ENCODE results near the gene STARD10.
A peak's percentile ranks its signal among the peaks of the same experiment; 100 is the strongest.

STARD10 gene

GRCh38 chr11:72737336-72737735, 56.5 kb downstream of the STARD10 start:
- DNase-seq (ENCODE audit: low spot score): no peak
- Histone ChIP-seq H3K27ac (peak overlapping the region; percentile 2 to 82), H3K4me3 (no peak overlapping the region)
- TF ChIP-seq CTCF (IDR thresholded peaks at IDR 0.05): no peak

- DNase-seq (ENCODE audit: low spot score): no peak
- Histone ChIP-seq H3K27ac (peak overlapping the region; percentile 31 to 82), H3K4me3 (peak overlapping the region; percentile 28)
- TF ChIP-seq CTCF (IDR thresholded peaks at IDR 0.05): no peak
Observed at GRCh38 chr11:72736452-72737069, 57.3 kb downstream of the STARD10 start.

- Histone ChIP-seq H3K27ac (no peak overlapping the region), H3K4me3 (no peak overlapping the region)
- no peak for DNase-seq (ENCODE audit: low spot score)
- TF ChIP-seq CTCF (IDR thresholded peaks at IDR 0.05): no peak
Observed at GRCh38 chr11:72735495-72736027, 58.3 kb downstream of the STARD10 start.

- no peak overlapping the region for H3K27ac ChIP-seq
- no peak for TF ChIP-seq CTCF (IDR thresholded peaks at IDR 0.05)
- DNase-seq (ENCODE audit: low spot score): no peak
Observed at GRCh38 chr11:72732329-72732728, 61.5 kb downstream of the STARD10 start.

GRCh38 chr11:72730737-72731136, 63.1 kb downstream of the STARD10 start:
- TF ChIP-seq CTCF (IDR thresholded peaks at IDR 0.05): no peak

More at GRCh38 chr11:72732329-72732728, 61.5 kb downstream of the STARD10 start:
- no peak overlapping the region for H3K4me3 ChIP-seq

GRCh38 chr11:72730243-72730642, 63.6 kb downstream of the STARD10 start:
- Histone ChIP-seq H3K27ac (no peak overlapping the region), H3K4me3 (no peak overlapping the region)
- DNase-seq (ENCODE audit: low spot score): no peak
- TF ChIP-seq CTCF (IDR thresholded peaks at IDR 0.05): no peak

More at GRCh38 chr11:72730737-72731136, 63.1 kb downstream of the STARD10 start:
- no peak overlapping the region for H3K4me3 ChIP-seq
- DNase-seq (ENCODE audit: low spot score): no peak
- no peak overlapping the region for H3K27ac ChIP-seq

GRCh38 chr11:72727521-72727920, 66.3 kb downstream of the STARD10 start:
- no peak for TF ChIP-seq CTCF (IDR thresholded peaks at IDR 0.05)
- Histone ChIP-seq H3K27ac (no peak overlapping the region), H3K4me3 (no peak overlapping the region)
- no peak for DNase-seq (ENCODE audit: low spot score)
